Pancreas (tissue), 10 donors: ENCODE data around the gene ABHD8. TPM values are rescaled to one million over a fixed set of nuclear protein-coding genes. Genes with fewer than 3 reads are reported as not detected.
"Not testable (repeated sequence)": the region's sequence is repeated elsewhere in the genome, so short reads cannot be mapped to it uniquely, and the experiment has no call there.

Experiments
- ATAC-seq, 4 donors: fragments of 200-7000 bp; cut with Tn5 transposase; one replicate each; pipeline versions ENCODE4 v1.8.0 to v1.9.1; 2020; ENCODE audit warnings: mild to moderate bottlenecking in 4 of 4, moderate library complexity in 4 of 4
- DNase-seq, 6 donors: peaks; one replicate each; pipeline ENCODE4 v3.0.0-alpha.2; 2020
- FAIRE-seq: peaks from 2 replicates; lab custom pipeline; 2012; peaks lifted over from hg19 to GRCh38; lab: Jason Lieb, UNC
- H3K27ac ChIP-seq, 4 donors: fragments of 200-600 bp; sonication (generic); 1 replicate in 3 of 4; 2 replicates in 1 of 4; pipeline versions ENCODE4 v1.5.0 to v1.8.0; 2020
- H3K27me3 ChIP-seq, 4 donors: fragments of 200-600 bp; one replicate each; pipeline ENCODE4 v1.8.0; 2021
- H3K36me3 ChIP-seq, 3 donors: fragments of 200-600 bp; sonication (generic) in 1 of 3; one replicate each; pipeline versions ENCODE4 v1.5.0 to v1.8.0; 2020 to 2021
- H3K4me1 ChIP-seq, 3 donors: fragments of 200-600 bp; one replicate each; pipeline ENCODE4 v1.8.0; 2021
- H3K4me3 ChIP-seq, 4 donors: fragments of 200-600 bp; sonication (generic) in 2 of 4; one replicate each; pipeline versions ENCODE4 v1.5.0 to v1.8.0; 2020 to 2021
- H3K9me3 ChIP-seq, 4 donors: fragments of 200-600 bp; one replicate each; pipeline ENCODE4 v1.8.0; 2021
- CTCF ChIP-seq, 4 donors: fragments of 200-600 bp; sonication (generic) in 3 of 4; IDR thresholded peaks; one replicate each; pipeline versions ENCODE4 v1.5.0 to v1.8.0; 2021; ENCODE audit warnings: antibody characterized with exemption in 4 of 4
- WGBS, 2 donors: extraction: QIAGEN DNeasy Blood & Tissue Kit; methylation state at CpG; one replicate each; pipeline ENCODE4 v1.1.7; 2013; 5-methylcytosine and 5-hydroxymethylcytosine counted together
- intact Hi-C, 3 donors: fragments of 100-400 bp; cut with DNase I; formaldehyde crosslinking; loops; one replicate each; pipeline versions ENCODE4 v1.11.1 to v1.14.2; 2022
- polyA plus RNA-seq, 2 donors: library from polyadenylated mRNA; stranded (reverse); fragments of 200-250 nt; gene quantifications; one replicate each; pipeline ENCODE4 v1.2.3, GENCODE V29; 2013
- total RNA-seq, 6 donors: library from RNA; stranded (reverse); fragmentation: NEBNext Ultra II Directional in 4 of 6; extraction: Animal tissue kit (Norgen Biotek cat#: 25700) in 4 of 6; gene quantifications; one replicate each; pipeline versions ENCODE4 v1.2.1 to v1.2.4, GENCODE V29; 2021 to 2023
- donor health status: healthy with polysubstance abuse.
- donor health status: DM: no; HTN: no; CAD: no; lungs with moderate emphysema.
- donor health status: DM: no; HTN: no; CAD: no.
- donor health status: control.
- donor health status: control.
- donor health status: Bipolar disorder and iron deficiency.
- donor health status: DM: yes; HTN: yes; CAD: no.
- donor health status: DM: no; HTN: no; CAD: no.
- donor health status: DM: no; HTN: no; CAD: no.
- donor health status: DM: yes; HTN: yes; CAD: no.

Gene ABHD8
- total and polyA plus RNA-seq, 8 donors, result 5.2 to 8.6 (median 6.6) TPM

GRCh38 chr19:17281391-17282304, 21.6 kb downstream of the ABHD8 start, which contains the start of gene ANKLE1:
Gene ANKLE1, plus strand, starts transcription at chr19:17281901. Its CDS starts 20 bp downstream, at chr19:17281921.
- peak within 1 kb of the TSS in 2 of 4 donors; percentile 6 to 13 for H3K4me3 ChIP-seq

GRCh38 chr19:17279436-17279835, 23.8 kb downstream of the ABHD8 start:
- Histone ChIP-seq H3K36me3 (peaks cover 0 to 9% (median 9%) of the 10 kb centered on the region in 3 donors), H3K27me3 (peaks cover 0 to 6% (median 0%) of the 10 kb centered on the region in 4 donors), H3K27ac (no peak overlapping the region), H3K4me3 (no peak overlapping the region), H3K4me1 (peaks cover 0 to 4% (median 0%) of the 10 kb centered on the region in 3 donors), H3K9me3 (no peaks in the 10 kb centered on the region)
- TF ChIP-seq CTCF (IDR thresholded peaks at IDR 0.05), result no peak
- ATAC-seq (no peak), DNase-seq (no peak), FAIRE-seq (no peak)
- WGBS, 2 donors, result 65 to 72% methylated on average over 3 of the region's 3 CpGs
- intact Hi-C loops, result loop anchor here in 1 of 3 donors (5.0 to 10.0 kb wide), 2 partner anchors 72 to 515 kb away; no protein-coding TSS in a partner anchor

More at GRCh38 chr19:17281391-17282304, 21.6 kb downstream of the ABHD8 start, which contains the start of gene ANKLE1:
- intact Hi-C loops, result loop anchor here (2.0 to 10.0 kb wide), 2 partner anchors 215 to 217 kb away; no protein-coding TSS in a partner anchor
- TF ChIP-seq CTCF (IDR thresholded peaks at IDR 0.05), result no peak
- Histone ChIP-seq H3K9me3 (no peaks in the 10 kb centered on the region), H3K27me3 (peaks cover 0 to 6% (median 0%) of the 10 kb centered on the region in 4 donors), H3K4me1 (peaks cover 0 to 4% (median 0%) of the 10 kb centered on the region in 3 donors), H3K36me3 (peaks cover 0 to 2% (median 2%) of the 10 kb centered on the region in 3 donors), H3K27ac (no peak within 1 kb of the TSS)
- ATAC-seq (peak; percentile 18 to 31 (median 28)), FAIRE-seq (no peak), DNase-seq (peak in 1 of 6 donors; percentile 66)
- WGBS, 2 donors, result 11% methylated on average over 72 to 75 of the region's 75 CpGs

DNA sequence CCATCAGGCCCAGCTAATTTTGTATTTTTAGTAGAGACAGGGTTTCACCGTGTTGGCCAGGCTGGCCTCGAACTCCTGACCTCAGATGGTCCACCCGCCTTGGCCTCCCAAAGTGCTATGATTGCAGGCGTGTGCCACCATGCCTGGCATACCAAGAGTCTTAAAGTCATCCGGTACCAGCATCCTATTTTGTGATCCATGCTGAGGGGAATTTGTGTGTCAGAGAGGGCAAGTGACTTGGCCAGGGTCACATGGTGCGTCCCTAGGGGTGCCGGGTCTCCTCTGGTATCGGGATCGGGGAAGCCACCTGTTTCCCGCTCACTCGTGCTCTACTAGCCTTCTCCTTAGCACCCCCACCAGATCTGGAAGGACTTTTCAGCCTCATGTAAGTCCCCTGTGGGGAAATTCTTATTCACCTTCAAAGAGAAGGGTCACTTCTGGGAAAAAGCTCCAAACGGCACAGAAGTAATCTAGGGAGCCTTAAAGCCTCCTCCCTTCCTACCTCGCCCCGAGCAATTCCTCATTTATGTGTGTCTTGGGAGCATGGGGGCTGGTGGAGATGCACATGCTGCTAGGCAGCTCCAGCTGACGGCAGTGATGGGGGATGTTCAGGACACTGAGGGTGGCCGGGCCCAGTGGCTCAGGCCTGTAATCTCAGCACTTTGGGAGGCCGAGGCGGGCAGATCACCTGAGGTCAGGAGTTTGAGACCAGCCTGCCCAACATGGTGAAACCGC, 27.6 kb downstream of the ABHD8 start:
- ATAC-seq (no peak), FAIRE-seq (no peak), DNase-seq (no peak)
- intact Hi-C loops, result loop anchor here in 1 of 3 donors (5.0 to 10.0 kb wide), 2 partner anchors 68 to 511 kb away; no protein-coding TSS in a partner anchor
- H3K27me3 ChIP-seq, result no peaks in the 10 kb centered on the region
- H3K4me3 ChIP-seq, result no peak overlapping the region
- H3K9me3 ChIP-seq, result no peaks in the 10 kb centered on the region
- no peak overlapping the region for H3K27ac ChIP-seq
- no peaks in the 10 kb centered on the region for H3K4me1 ChIP-seq
- peaks cover 0 to 28% (median 14%) of the 10 kb centered on the region in 3 donors for H3K36me3 ChIP-seq
- WGBS, 2 donors, result 90 to 94% methylated on average over 19 of the region's 19 CpGs
- TF ChIP-seq CTCF (IDR thresholded peaks at IDR 0.05), result no peak

- not testable (repeated sequence) for DNase-seq, H3K9me3 ChIP-seq, H3K27me3 ChIP-seq, H3K4me1 ChIP-seq, ATAC-seq, H3K27ac ChIP-seq, FAIRE-seq, H3K4me3 ChIP-seq
- intact Hi-C loops, result loop anchor here in 1 of 3 donors (5.0 to 10.0 kb wide), 2 partner anchors 68 to 510 kb away; no protein-coding TSS in a partner anchor
- WGBS, 2 donors, result 95% methylated on average over 3 of the region's 3 CpGs
- peaks cover 0 to 28% (median 14%) of the 10 kb centered on the region in 3 donors for H3K36me3 ChIP-seq
Measured at GRCh38 chr19:17274892-17275291, 28.3 kb downstream of the ABHD8 start.

DNA sequence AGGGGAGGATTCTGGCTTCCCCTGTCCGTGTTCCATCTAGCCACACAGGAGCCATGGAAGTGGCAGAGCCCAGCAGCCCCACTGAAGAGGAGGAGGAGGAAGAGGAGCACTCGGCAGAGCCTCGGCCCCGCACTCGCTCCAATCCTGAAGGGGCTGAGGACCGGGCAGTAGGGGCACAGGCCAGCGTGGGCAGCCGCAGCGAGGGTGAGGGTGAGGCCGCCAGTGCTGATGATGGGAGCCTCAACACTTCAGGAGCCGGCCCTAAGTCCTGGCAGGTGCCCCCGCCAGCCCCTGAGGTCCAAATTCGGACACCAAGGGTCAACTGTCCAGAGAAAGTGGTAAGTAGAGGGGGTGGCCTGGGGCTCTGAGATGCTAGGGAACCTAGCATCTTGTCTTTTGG, 34.5 kb downstream of the ABHD8 start:
- FAIRE-seq (no peak), DNase-seq (peak in 1 of 6 donors; percentile 54), ATAC-seq (no peak)
- Histone ChIP-seq H3K4me1 (peaks cover 0 to 7% (median 0%) of the 10 kb centered on the region in 3 donors), H3K9me3 (no peaks in the 10 kb centered on the region), H3K27me3 (no peaks in the 10 kb centered on the region), H3K4me3 (no peak overlapping the region), H3K36me3 (peaks cover 0 to 12% (median 0%) of the 10 kb centered on the region in 3 donors), H3K27ac (no peak overlapping the region)
- 85 to 88% methylated on average over 13 of the region's 13 CpGs for WGBS, 2 donors
- no peak for TF ChIP-seq CTCF (IDR thresholded peaks at IDR 0.05)
- intact Hi-C loops, result no loop called here
